ENCODE measurements around the gene MED25. TPM values are rescaled to one million over a fixed set of nuclear protein-coding genes. Genes with fewer than 3 reads are reported as not detected.

The MED25 gene
- total RNA-seq, 2 experiments from 2014 or later, result 35.7 to 38.7 TPM

GRCh38 chr19:49805822-49806619 lies 12.1 kb upstream of the MED25 start:
- DNase-seq (no peak), ATAC-seq (no peak)
- Mint-ChIP-seq H3K27me3 (no peaks in the 10 kb centered on the region), H3K36me3 (ENCODE audit: low read depth) (peaks cover 27% of the 10 kb centered on the region), H3K4me3 (no peak overlapping the region), H3K27ac (peak overlapping the region; percentile 39), H3K4me1 (ENCODE audit: low read depth) (peaks cover 25% of the 10 kb centered on the region), H3K9me3 (no peaks in the 10 kb centered on the region)
- intact Hi-C loops (cut with micrococcal nuclease), result no loop called here
- no peak for TF ChIP-seq CTCF (IDR thresholded peaks at IDR 0.05)
- CTCF ChIA-PET, result no interaction called here
- POLR2A ChIA-PET, result no interaction called here

GRCh38 chr19:49806620-49806959 lies 11.5 kb upstream of the MED25 start:
- TF ChIP-seq CTCF (IDR thresholded peaks at IDR 0.05), result no peak
- intact Hi-C loops (cut with micrococcal nuclease), result no loop called here
- ATAC-seq (no peak), DNase-seq (no peak)
- H3K4me3 Mint-ChIP-seq, result no peak overlapping the region
- peaks cover 27% of the 10 kb centered on the region for H3K36me3 Mint-ChIP-seq (ENCODE audit: low read depth)
- peak overlapping the region; percentile 39 for H3K27ac Mint-ChIP-seq
- H3K9me3 Mint-ChIP-seq, result no peaks in the 10 kb centered on the region
- ChIA-PET CTCF (no interaction called here), POLR2A (interaction anchor here (1.0 kb wide), 1 partner anchor 89 kb away, joined by 3 read pairs; no protein-coding TSS in a partner anchor)
- H3K27me3 Mint-ChIP-seq, result no peaks in the 10 kb centered on the region
- peaks cover 25% of the 10 kb centered on the region for H3K4me1 Mint-ChIP-seq (ENCODE audit: low read depth)

- Mint-ChIP-seq H3K27ac (peak overlapping the region; percentile 76), H3K9me3 (no peaks in the 10 kb centered on the region), H3K36me3 (ENCODE audit: low read depth) (peaks cover 25% of the 10 kb centered on the region), H3K27me3 (no peaks in the 10 kb centered on the region), H3K4me1 (ENCODE audit: low read depth) (peaks cover 28% of the 10 kb centered on the region), H3K4me3 (no peak overlapping the region)
- no peak for TF ChIP-seq CTCF (IDR thresholded peaks at IDR 0.05)
- CTCF ChIA-PET, result interaction anchor here (0.8 kb wide), 1 partner anchor 89 kb away, joined by 4 read pairs; no protein-coding TSS in a partner anchor
- DNase-seq, result peak; percentile 29
- POLR2A ChIA-PET, result interaction anchor here (0.8 to 1.0 kb wide), 2 partner anchors 41 to 88 kb away, joined by 3 read pairs; no protein-coding TSS in a partner anchor
- intact Hi-C loops (cut with micrococcal nuclease), result no loop called here
- ATAC-seq, result no peak
Measured at GRCh38 chr19:49807058-49807903, 10.8 kb upstream of the MED25 start.

GRCh38 chr19:49807904-49808675 lies 10.0 kb upstream of the MED25 start:
- CTCF ChIA-PET, result interaction anchor here (0.8 to 1.0 kb wide), 2 partner anchors 90 kb away, joined by 4 read pairs; no protein-coding TSS in a partner anchor
- no peaks in the 10 kb centered on the region for H3K9me3 Mint-ChIP-seq
- no peak overlapping the region for H3K27ac Mint-ChIP-seq
- DNase-seq (no peak), ATAC-seq (no peak)
- intact Hi-C loops (cut with micrococcal nuclease), result no loop called here
- POLR2A ChIA-PET, result interaction anchor here (0.8 kb wide), 1 partner anchor 40 kb away, joined by 3 read pairs; no protein-coding TSS in a partner anchor
- no peak for TF ChIP-seq CTCF (IDR thresholded peaks at IDR 0.05)
- no peaks in the 10 kb centered on the region for H3K27me3 Mint-ChIP-seq
- peaks cover 22% of the 10 kb centered on the region for H3K36me3 Mint-ChIP-seq (ENCODE audit: low read depth)
- H3K4me3 Mint-ChIP-seq, result peak overlapping the region; percentile 73
- H3K4me1 Mint-ChIP-seq (ENCODE audit: low read depth), result peaks cover 33% of the 10 kb centered on the region
